ENCODE data around the gene IL3RA. TPM values are rescaled to one million over a fixed set of nuclear protein-coding genes. Genes with fewer than 3 reads are reported as not detected.
A peak's percentile ranks its signal among the peaks of the same experiment; 100 is the strongest.

Gene IL3RA
- total RNA-seq, 1 donor from 2014 or later: 59.9 TPM

GRCh38 chrX:1419545-1420355, 83.2 kb downstream of the IL3RA start:
- Histone ChIP-seq H3K9me3 (peaks cover 21% of the 10 kb centered on the region), H3K4me3 (no peak overlapping the region), H3K27me3 (ENCODE audit: low read depth) (no peaks in the 10 kb centered on the region), H3K4me1 (no peaks in the 10 kb centered on the region), H3K36me3 (peaks cover 37% of the 10 kb centered on the region), H3K27ac (no peak overlapping the region)
- intact Hi-C loops (cut with DNase I): no loop called here
- DNase-seq (peak; percentile 34), ATAC-seq (no peak)
- no peak for TF ChIP-seq CTCF (IDR thresholded peaks at IDR 0.05)

- intact Hi-C loops (cut with DNase I): no loop called here
- no peak overlapping the region for H3K4me3 ChIP-seq
- no peak overlapping the region for H3K27ac ChIP-seq
- H3K4me1 ChIP-seq: no peaks in the 10 kb centered on the region
- no peak for TF ChIP-seq CTCF (IDR thresholded peaks at IDR 0.05)
- ATAC-seq (no peak), DNase-seq (peak; percentile 41)
- H3K9me3 ChIP-seq: peaks cover 21% of the 10 kb centered on the region
- H3K27me3 ChIP-seq (ENCODE audit: low read depth): no peaks in the 10 kb centered on the region
- peaks cover 42% of the 10 kb centered on the region for H3K36me3 ChIP-seq
These were observed 83.8 kb downstream of the IL3RA start for GRCh38 chrX:1420371-1420770.

GRCh38 chrX:1421433-1422134, 85.0 kb downstream of the IL3RA start:
- TF ChIP-seq CTCF (IDR thresholded peaks at IDR 0.05): no peak
- no peaks in the 10 kb centered on the region for H3K4me1 ChIP-seq
- H3K4me3 ChIP-seq: no peak overlapping the region
- H3K27ac ChIP-seq: no peak overlapping the region
- H3K27me3 ChIP-seq (ENCODE audit: low read depth): no peaks in the 10 kb centered on the region
- ATAC-seq (no peak), DNase-seq (peak; percentile 21)
- peaks cover 21% of the 10 kb centered on the region for H3K9me3 ChIP-seq
- H3K36me3 ChIP-seq: peaks cover 54% of the 10 kb centered on the region
- intact Hi-C loops (cut with DNase I): no loop called here

- intact Hi-C loops (cut with DNase I): no loop called here
These were observed 85.5 kb downstream of the IL3RA start for GRCh38 chrX:1422135-1422465.

GRCh38 chrX:1423215-1423614, 86.6 kb downstream of the IL3RA start:
- no peaks in the 10 kb centered on the region for H3K4me1 ChIP-seq
- H3K9me3 ChIP-seq: peaks cover 19% of the 10 kb centered on the region
- H3K27ac ChIP-seq: no peak overlapping the region
- H3K27me3 ChIP-seq (ENCODE audit: low read depth): no peaks in the 10 kb centered on the region
- intact Hi-C loops (cut with DNase I): no loop called here
- peaks cover 61% of the 10 kb centered on the region for H3K36me3 ChIP-seq
- no peak for ATAC-seq
- no peak overlapping the region for H3K4me3 ChIP-seq
- no peak for TF ChIP-seq CTCF (IDR thresholded peaks at IDR 0.05)
- DNase-seq: peak; percentile 1

More at GRCh38 chrX:1422135-1422465, 85.5 kb downstream of the IL3RA start:
- TF ChIP-seq CTCF (IDR thresholded peaks at IDR 0.05): no peak
- Histone ChIP-seq H3K36me3 (peaks cover 60% of the 10 kb centered on the region), H3K4me3 (no peak overlapping the region), H3K4me1 (no peaks in the 10 kb centered on the region), H3K27me3 (ENCODE audit: low read depth) (no peaks in the 10 kb centered on the region), H3K9me3 (peaks cover 21% of the 10 kb centered on the region), H3K27ac (no peak overlapping the region)
- ATAC-seq (no peak), DNase-seq (peak; percentile 2)

Measured in lower lobe of right lung (tissue), 2 donors.